WERI-Rb-1 (cell line): ENCODE data around the gene EGLN3.

ENCODE experiments used
- DNase-seq: peaks from one replicate; pipeline ENCODE4 v3.0.0-alpha.2; 2020
- H3K27ac ChIP-seq: fragments of 250-450 bp; sonication (Bioruptor Pico); 2 replicates; pipeline ENCODE4 v1.5.1; 2020; ENCODE audit warnings: mild to moderate bottlenecking, moderate library complexity
- H3K27me3 ChIP-seq: fragments of 250-450 bp; sonication (Bioruptor Pico); 2 replicates; pipeline ENCODE4 v1.5.1; 2021; ENCODE audit warnings: mild to moderate bottlenecking, low read depth, moderate library complexity; ENCODE audit not compliant: insufficient read depth, severe bottlenecking
- H3K36me3 ChIP-seq: fragments of 250-450 bp; sonication (Bioruptor Pico); 2 replicates; pipeline ENCODE4 v1.5.1; 2020; ENCODE audit warnings: mild to moderate bottlenecking, moderate library complexity
- H3K4me3 ChIP-seq: 2 replicates; pipeline ENCODE4 v1.5.1; 2011; ENCODE audit warnings: low read depth, mild to moderate bottlenecking, control low read depth, low read length
- H3K9me3 ChIP-seq: fragments of 250-450 bp; sonication (Bioruptor Pico); 2 replicates; pipeline ENCODE4 v1.5.1; 2021; ENCODE audit warnings: mild to moderate bottlenecking, moderate library complexity; ENCODE audit not compliant: severe bottlenecking
- TF ChIP-seq, protein P1 (sequence below): IDR thresholded peaks from 2 replicates; pipeline ENCODE4 v1.5.1; 2011; ENCODE audit warnings: low read depth, mild to moderate bottlenecking, control low read depth, inconsistent platforms, low read length

Gene EGLN3

DNA sequence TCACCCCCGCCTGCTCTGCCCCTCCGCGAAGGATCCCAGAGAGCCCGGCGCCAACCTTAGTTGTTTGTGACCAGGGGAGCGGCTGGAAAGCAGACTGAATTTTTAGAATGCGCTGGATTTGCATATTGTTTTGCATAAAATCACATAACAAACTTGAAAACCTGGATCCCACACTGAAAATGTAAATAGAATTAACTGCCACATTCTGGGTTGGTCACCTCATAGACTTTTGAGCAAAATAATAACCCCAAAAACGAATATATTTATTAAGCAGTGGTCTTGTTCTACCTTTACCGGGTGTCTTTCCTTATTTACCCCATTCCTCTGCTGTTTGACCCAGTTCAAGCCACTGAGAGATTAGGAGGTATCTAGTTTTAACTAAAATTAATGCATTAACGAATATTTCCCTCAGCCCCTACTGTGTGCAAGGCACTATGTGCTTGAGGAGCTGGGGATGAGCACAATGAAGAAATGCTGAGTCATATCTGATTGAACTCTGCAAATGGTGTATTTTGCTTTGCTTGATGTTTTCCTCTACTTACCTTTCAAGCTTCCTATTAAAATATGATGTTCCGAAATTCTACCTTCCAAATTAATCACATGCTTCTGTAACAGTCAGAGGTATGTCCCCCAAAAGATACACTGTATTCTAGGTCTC, 438 bp upstream of the EGLN3 start:
- no peak overlapping the region for H3K27ac ChIP-seq
- H3K9me3 ChIP-seq, result no peaks in the 10 kb centered on the region
- no peak for DNase-seq
- TF ChIP-seq, protein P1, sequence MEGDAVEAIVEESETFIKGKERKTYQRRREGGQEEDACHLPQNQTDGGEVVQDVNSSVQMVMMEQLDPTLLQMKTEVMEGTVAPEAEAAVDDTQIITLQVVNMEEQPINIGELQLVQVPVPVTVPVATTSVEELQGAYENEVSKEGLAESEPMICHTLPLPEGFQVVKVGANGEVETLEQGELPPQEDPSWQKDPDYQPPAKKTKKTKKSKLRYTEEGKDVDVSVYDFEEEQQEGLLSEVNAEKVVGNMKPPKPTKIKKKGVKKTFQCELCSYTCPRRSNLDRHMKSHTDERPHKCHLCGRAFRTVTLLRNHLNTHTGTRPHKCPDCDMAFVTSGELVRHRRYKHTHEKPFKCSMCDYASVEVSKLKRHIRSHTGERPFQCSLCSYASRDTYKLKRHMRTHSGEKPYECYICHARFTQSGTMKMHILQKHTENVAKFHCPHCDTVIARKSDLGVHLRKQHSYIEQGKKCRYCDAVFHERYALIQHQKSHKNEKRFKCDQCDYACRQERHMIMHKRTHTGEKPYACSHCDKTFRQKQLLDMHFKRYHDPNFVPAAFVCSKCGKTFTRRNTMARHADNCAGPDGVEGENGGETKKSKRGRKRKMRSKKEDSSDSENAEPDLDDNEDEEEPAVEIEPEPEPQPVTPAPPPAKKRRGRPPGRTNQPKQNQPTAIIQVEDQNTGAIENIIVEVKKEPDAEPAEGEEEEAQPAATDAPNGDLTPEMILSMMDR, result no peak
- peak overlapping the region; percentile 67 for H3K4me3 ChIP-seq
- H3K27me3 ChIP-seq, result no peaks in the 10 kb centered on the region
- no peaks in the 10 kb centered on the region for H3K36me3 ChIP-seq

GRCh38 chr14:33949411-33949893, 1.4 kb downstream of the EGLN3 start:
- no peak for DNase-seq
- Histone ChIP-seq H3K36me3 (no peaks in the 10 kb centered on the region), H3K27me3 (no peaks in the 10 kb centered on the region), H3K4me3 (no peak overlapping the region), H3K27ac (no peak overlapping the region), H3K9me3 (no peaks in the 10 kb centered on the region)
- TF ChIP-seq, protein P1, result no peak

DNA sequence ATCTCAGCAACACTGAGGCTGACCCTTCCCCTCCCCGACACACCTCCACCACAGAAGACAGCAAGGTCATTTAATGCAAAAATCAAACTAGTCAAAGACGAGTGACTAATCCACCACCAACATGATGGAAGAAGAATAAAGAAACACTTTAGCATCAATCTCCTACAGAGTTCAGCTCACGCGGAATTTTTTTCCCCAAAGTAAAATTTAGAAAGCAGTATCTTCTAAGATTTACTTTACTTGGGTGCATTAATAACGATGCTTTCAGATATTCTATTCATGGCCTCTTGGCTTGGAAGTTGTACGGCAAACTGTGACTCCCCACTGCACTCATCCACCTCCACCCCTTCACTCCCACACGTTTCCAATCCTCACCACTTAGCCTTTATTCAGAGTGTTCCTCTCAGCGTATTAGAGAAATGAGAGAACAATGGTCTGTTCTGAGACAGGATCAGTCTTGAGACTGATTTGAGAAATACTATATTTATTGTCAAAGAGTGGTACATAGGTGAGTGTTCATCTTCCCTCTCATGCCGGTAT, 1.9 kb downstream of the EGLN3 start:
- Histone ChIP-seq H3K9me3 (no peaks in the 10 kb centered on the region), H3K27ac (no peak overlapping the region), H3K4me3 (no peak overlapping the region), H3K27me3 (no peaks in the 10 kb centered on the region), H3K36me3 (no peaks in the 10 kb centered on the region)
- TF ChIP-seq, protein P1, result no peak
- DNase-seq, result no peak

GRCh38 chr14:33948145-33948868, 2.6 kb downstream of the EGLN3 start:
- Histone ChIP-seq H3K27me3 (no peaks in the 10 kb centered on the region), H3K36me3 (no peaks in the 10 kb centered on the region), H3K27ac (no peak overlapping the region), H3K4me3 (no peak overlapping the region), H3K9me3 (no peaks in the 10 kb centered on the region)
- TF ChIP-seq, protein P1, result no peak
- DNase-seq, result no peak

GRCh38 chr14:33946679-33947476, 4.0 kb downstream of the EGLN3 start:
- Histone ChIP-seq H3K27ac (no peak overlapping the region), H3K4me3 (no peak overlapping the region), H3K9me3 (no peaks in the 10 kb centered on the region), H3K36me3 (no peaks in the 10 kb centered on the region), H3K27me3 (no peaks in the 10 kb centered on the region)
- TF ChIP-seq, protein P1, result no peak
- DNase-seq, result no peak
